Right lobe of liver (tissue), 6 donors: ENCODE results near the gene GPC2. TPM values are rescaled to one million over a fixed set of nuclear protein-coding genes. Genes with fewer than 3 reads are reported as not detected.
"Not testable (repeated sequence)": the region's sequence is repeated elsewhere in the genome, so short reads cannot be mapped to it uniquely, and the experiment has no call there.

Source experiments
- ATAC-seq, 4 donors: fragments of 200-7000 bp; cut with Tn5 transposase; one replicate each; pipeline ENCODE4 v1.9.1; 2020; ENCODE audit warnings: mild to moderate bottlenecking in 4 of 4, moderate library complexity in 4 of 4
- DNase-seq, 3 donors: peaks; one replicate each; pipeline ENCODE4 v3.0.0-alpha.2; 2020
- H3K27ac ChIP-seq, 3 donors: fragments of 200-600 bp; one replicate each; pipeline ENCODE4 v1.8.0; 2022
- H3K27me3 ChIP-seq, 2 donors: fragments of 200-600 bp; one replicate each; pipeline ENCODE4 v1.8.0; 2022
- H3K36me3 ChIP-seq, 4 donors: fragments of 200-600 bp; sonication (generic) in 1 of 4; one replicate each; pipeline versions ENCODE4 v1.5.1 to v1.8.0; 2017 to 2022; ENCODE audit warnings: control low read depth in 1 of 4
- H3K4me1 ChIP-seq, 4 donors: fragments of 200-600 bp; sonication (generic) in 1 of 4; one replicate each; pipeline versions ENCODE4 v1.5.1 to v1.8.0; 2017 to 2022; ENCODE audit warnings: control low read depth in 1 of 4
- H3K4me3 ChIP-seq, 3 donors: fragments of 200-600 bp; one replicate each; pipeline ENCODE4 v1.8.0; 2022
- H3K9me3 ChIP-seq, 4 donors: fragments of 200-600 bp; sonication (generic) in 1 of 4; one replicate each; pipeline versions ENCODE4 v1.5.1 to v1.8.0; 2017 to 2022; ENCODE audit warnings: control low read depth in 1 of 4
- POLR2A ChIP-seq: fragments of 450-650 bp; IDR thresholded peaks from one replicate; pipeline ENCODE4 v1.6.1; 2017; ENCODE audit warnings: antibody characterized with exemption, mild to moderate bottlenecking
- WGBS: methylation state at CpG from one replicate; pipeline ENCODE4 v1.1.6; 2018; ENCODE audit warnings: low coverage, low lambda C conversion rate; ENCODE audit not compliant: insufficient coverage; ENCODE audit errors: missing lambda C conversion rate; 5-methylcytosine and 5-hydroxymethylcytosine counted together
- intact Hi-C, 2 donors: fragments of 100-400 bp; cut with DNase I; formaldehyde crosslinking; loops; one replicate each; pipeline versions ENCODE4 v1.11.2 to v1.14.1; 2022
- total RNA-seq, 6 experiments: library from RNA; depleted of rRNA in 2 of 6; stranded (reverse); fragments of >200 nt in 2 of 6; fragmentation: NEBNext Ultra II Directional in 3 of 6; extraction: Animal tissue kit (Norgen Biotek cat#: 25700) in 3 of 6; gene quantifications; one replicate each; pipeline versions ENCODE4 v1.1.0 to v1.2.4, GENCODE V29; 2016 to 2023
- TF ChIP-seq, protein P1 (sequence below), 4 donors: fragments of 200-600 bp in 3 of 4; fragments of 450-650 bp in 1 of 4; IDR thresholded peaks; one replicate each; pipeline versions ENCODE4 v1.5.1 to v1.8.0; 2016 to 2022; ENCODE audit warnings: antibody characterized with exemption in 4 of 4, mild to moderate bottlenecking in 2 of 4
- donor health status: DM: no; HTN: yes; CAD: no.
- donor health status: DM: no; HTN: no; CAD: no.
- donor health status: DM: no; HTN: no; CAD: no.
- donor health status: DM: no; HTN: yes; CAD: no.
- donor health status: DM: no; HTN: yes; CAD: no.

Gene GPC2
- total RNA-seq, 6 experiments from 2014 or later: 0.35 to 0.40 TPM; not detected in 4

DNA sequence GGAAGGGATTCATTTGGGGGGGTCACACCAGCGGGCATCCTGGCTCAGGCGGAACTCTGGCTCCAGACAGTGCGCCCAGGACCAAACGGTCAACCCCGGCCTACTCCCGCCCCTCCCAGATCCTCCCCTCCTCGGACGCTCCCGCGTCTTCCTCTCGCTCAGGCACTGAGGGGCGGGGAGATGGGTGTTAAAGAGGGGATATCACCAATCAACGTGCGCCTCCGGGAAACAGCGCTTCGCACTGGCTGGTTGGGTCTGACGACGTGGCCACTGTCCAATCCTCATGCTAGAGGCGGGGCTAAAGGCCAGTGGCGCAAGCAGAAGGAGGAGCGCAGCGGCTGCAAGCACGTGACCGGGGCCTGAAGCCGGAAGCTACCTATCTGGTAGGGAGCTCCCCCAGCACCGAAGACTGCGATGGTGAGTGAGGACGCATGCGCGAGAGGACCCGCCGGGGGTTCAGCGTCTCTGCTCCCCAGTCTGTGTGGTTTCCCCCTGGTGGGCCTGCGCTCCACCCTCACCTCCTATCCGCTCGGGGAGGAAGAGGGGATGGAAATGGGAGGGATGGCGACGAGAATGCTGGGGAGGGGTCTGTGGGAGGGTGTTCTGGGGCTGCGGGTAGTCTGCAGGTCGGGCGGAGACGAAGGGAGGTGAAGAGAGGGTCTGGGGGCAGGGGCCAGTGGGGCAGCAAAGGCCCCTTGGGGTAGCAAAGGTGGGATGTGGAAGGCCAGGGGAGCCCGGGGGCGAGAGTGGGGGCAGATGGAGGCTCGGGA is 28.4 kb downstream of the GPC2 start, which contains the start of gene LAMTOR4:
Gene LAMTOR4, plus strand, starts transcription at position 360 of the 770 bp plus-strand sequence. Its CDS starts 55 bp downstream, at position 415.
- H3K27me3 ChIP-seq: no peaks in the 10 kb centered on the region
- peak within 1 kb of the TSS; percentile 43 to 88 (median 66) for H3K4me3 ChIP-seq
- peaks cover 0 to 19% (median 0%) of the 10 kb centered on the region in 4 donors for H3K4me1 ChIP-seq
- WGBS: 1% methylated on average over 29 of the region's 46 CpGs
- DNase-seq (peak; percentile 99 to 100 (median 99)), ATAC-seq (peak; percentile 94 to 99 (median 98))
- H3K27ac ChIP-seq: peak within 1 kb of the TSS; percentile 63 to 72 (median 67)
- H3K9me3 ChIP-seq: no peaks in the 10 kb centered on the region
- intact Hi-C loops: no loop called here
- H3K36me3 ChIP-seq: peaks cover 0 to 4% (median 0%) of the 10 kb centered on the region in 4 donors
- peak; percentile 72 for TF ChIP-seq POLR2A
- TF ChIP-seq, protein P1, sequence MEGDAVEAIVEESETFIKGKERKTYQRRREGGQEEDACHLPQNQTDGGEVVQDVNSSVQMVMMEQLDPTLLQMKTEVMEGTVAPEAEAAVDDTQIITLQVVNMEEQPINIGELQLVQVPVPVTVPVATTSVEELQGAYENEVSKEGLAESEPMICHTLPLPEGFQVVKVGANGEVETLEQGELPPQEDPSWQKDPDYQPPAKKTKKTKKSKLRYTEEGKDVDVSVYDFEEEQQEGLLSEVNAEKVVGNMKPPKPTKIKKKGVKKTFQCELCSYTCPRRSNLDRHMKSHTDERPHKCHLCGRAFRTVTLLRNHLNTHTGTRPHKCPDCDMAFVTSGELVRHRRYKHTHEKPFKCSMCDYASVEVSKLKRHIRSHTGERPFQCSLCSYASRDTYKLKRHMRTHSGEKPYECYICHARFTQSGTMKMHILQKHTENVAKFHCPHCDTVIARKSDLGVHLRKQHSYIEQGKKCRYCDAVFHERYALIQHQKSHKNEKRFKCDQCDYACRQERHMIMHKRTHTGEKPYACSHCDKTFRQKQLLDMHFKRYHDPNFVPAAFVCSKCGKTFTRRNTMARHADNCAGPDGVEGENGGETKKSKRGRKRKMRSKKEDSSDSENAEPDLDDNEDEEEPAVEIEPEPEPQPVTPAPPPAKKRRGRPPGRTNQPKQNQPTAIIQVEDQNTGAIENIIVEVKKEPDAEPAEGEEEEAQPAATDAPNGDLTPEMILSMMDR (IDR thresholded peaks at IDR 0.05): no peak

DNA sequence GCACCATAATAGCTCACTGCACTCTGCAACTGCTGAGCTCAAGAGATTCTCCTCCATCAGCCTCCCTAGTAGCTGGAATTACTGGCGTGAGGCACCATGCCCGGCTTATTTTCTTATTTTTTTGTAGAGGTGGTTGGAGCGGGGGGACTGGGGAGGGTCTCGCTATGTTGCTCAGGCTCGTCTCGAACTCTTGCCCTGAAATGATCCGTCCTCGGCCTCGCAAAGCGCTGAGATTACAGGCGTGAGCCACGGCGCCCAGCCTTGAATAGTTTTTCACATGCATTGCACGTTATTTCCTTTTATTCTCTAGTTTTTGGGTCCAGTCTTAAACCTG is 29.0 kb downstream of the GPC2 start:
- no peaks in the 10 kb centered on the region for H3K27me3 ChIP-seq
- H3K36me3 ChIP-seq: no peaks in the 10 kb centered on the region
- peak overlapping the region in 2 of 3 donors; percentile 58 to 60 for H3K27ac ChIP-seq
- peak overlapping the region; percentile 31 to 88 (median 66) for H3K4me3 ChIP-seq
- H3K4me1 ChIP-seq: peaks cover 0 to 19% (median 0%) of the 10 kb centered on the region in 4 donors
- WGBS: 36% methylated on average over 12 of the region's 14 CpGs
- H3K9me3 ChIP-seq: no peaks in the 10 kb centered on the region
- ATAC-seq: no peak
- intact Hi-C loops: no loop called here
- no peak for DNase-seq
- TF ChIP-seq, protein P1 (IDR thresholded peaks at IDR 0.05): no peak
- TF ChIP-seq POLR2A: no peak

DNA sequence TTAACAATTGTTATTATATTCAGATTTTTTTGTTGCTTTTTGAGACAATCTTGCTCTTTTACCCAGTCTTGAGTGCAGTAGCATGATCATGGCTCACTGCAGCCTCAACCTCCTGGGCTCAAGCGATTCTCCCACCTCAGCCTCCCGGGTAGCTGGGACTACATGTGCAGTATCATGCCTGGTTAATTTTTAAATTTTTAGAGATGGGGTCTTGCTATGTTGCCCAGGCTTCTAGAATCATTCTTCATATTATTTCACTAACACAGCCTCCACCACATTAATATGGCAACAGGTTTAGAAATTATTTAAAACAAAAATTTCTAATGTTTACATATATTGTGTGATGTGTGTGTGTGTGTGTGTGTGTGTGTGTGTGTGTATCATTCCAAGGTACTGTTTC is 29.9 kb downstream of the GPC2 start:
- intact Hi-C loops: no loop called here
- Histone ChIP-seq H3K27me3 (no peaks in the 10 kb centered on the region), H3K4me3 (no peak overlapping the region), H3K9me3 (no peaks in the 10 kb centered on the region), H3K36me3 (no peaks in the 10 kb centered on the region), H3K4me1 (peaks cover 0 to 25% (median 0%) of the 10 kb centered on the region in 4 donors), H3K27ac (no peak overlapping the region)
- no peak for DNase-seq
- TF ChIP-seq, protein P1 (IDR thresholded peaks at IDR 0.05): no peak
- TF ChIP-seq POLR2A: no peak
- WGBS: 100% methylated on average over 2 of the region's 2 CpGs
- no peak for ATAC-seq

GRCh38 chr7:100146350-100146749 is 30.8 kb downstream of the GPC2 start:
- H3K36me3 ChIP-seq, H3K27ac ChIP-seq, DNase-seq, H3K4me3 ChIP-seq, intact Hi-C loops, H3K9me3 ChIP-seq, H3K27me3 ChIP-seq: not testable (repeated sequence)
- peak in 2 of 4 donors; percentile 6 to 23 for ATAC-seq
- WGBS: 17% methylated on average over 4 of the region's 4 CpGs
- peaks cover 0 to 35% (median 0%) of the 10 kb centered on the region in 4 donors for H3K4me1 ChIP-seq

DNA sequence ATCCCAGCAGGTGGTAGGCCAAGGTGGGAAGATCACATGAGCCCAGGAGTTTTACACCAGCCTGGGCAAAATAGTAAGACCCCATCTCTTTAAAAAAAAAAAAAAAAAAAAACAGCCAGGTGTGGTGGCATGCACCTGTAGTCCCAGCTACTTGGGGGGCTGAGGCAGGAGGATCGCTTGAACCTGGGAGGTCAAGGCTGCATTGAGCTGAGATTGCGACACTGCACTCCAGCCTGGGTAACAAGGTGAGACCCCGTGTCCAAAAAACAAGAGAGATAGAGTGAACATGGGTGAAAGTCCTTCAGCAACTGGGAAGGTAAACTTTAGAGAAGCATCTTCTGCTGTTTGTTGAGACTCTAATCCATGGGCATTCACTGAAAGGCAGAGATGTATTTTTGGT is 34.7 kb downstream of the GPC2 start:
- H3K36me3 ChIP-seq: no peaks in the 10 kb centered on the region
- DNase-seq (no peak), ATAC-seq (no peak)
- intact Hi-C loops: no loop called here
- WGBS: 65% methylated on average over 3 of the region's 3 CpGs
- no peak overlapping the region for H3K27ac ChIP-seq
- no peaks in the 10 kb centered on the region for H3K27me3 ChIP-seq
- no peaks in the 10 kb centered on the region for H3K9me3 ChIP-seq
- TF ChIP-seq POLR2A: no peak
- TF ChIP-seq, protein P1 (IDR thresholded peaks at IDR 0.05): no peak
- H3K4me3 ChIP-seq: no peak overlapping the region
- H3K4me1 ChIP-seq: peaks cover 0 to 23% (median 0%) of the 10 kb centered on the region in 4 donors
